A549 (cell line): ENCODE data around the gene RAB30.

Source experiments
- CEBPB ChIP-seq, 2 experiments: fragments of >200 bp in 1 of 2; sonication (Bioruptor Twin) in 1 of 2; formaldehyde crosslinking in 1 of 2; IDR thresholded peaks; 2 replicates each; pipeline ENCODE4 v1.6.1; 2012 to 2016
- CTCF ChIP-seq: fragments of >200 bp; sonication (Bioruptor Twin); formaldehyde crosslinking; IDR thresholded peaks from 3 replicates; pipeline ENCODE4 v1.5.1; 2016
- EP300 ChIP-seq, 2 experiments: fragments of >200 bp; sonication (Bioruptor Twin); formaldehyde crosslinking; IDR thresholded peaks; 2 replicates in 1 of 2; 3 replicates in 1 of 2; pipeline ENCODE4 v1.6.1; 2016 to 2017
- JUN ChIP-seq, 2 experiments: fragments of >200 bp; sonication (Bioruptor Twin); formaldehyde crosslinking; IDR thresholded peaks; 2 replicates in 1 of 2; 3 replicates in 1 of 2; pipeline ENCODE4 v1.6.1; 2016 to 2017
- MAZ ChIP-seq: fragments of 150-350 bp; IDR thresholded peaks from 2 replicates; pipeline ENCODE4 v1.6.1; 2014; ENCODE audit warnings: antibody characterized with exemption, low read depth, low read length, borderline replicate concordance
- POLR2A ChIP-seq: IDR thresholded peaks from 2 replicates; pipeline ENCODE4 v1.6.1; 2012; ENCODE audit warnings: mild to moderate bottlenecking, low read length
- REST ChIP-seq: fragments of 200-600 bp; sonication (generic); IDR thresholded peaks from 2 replicates; pipeline ENCODE4 v1.6.1; 2016; ENCODE audit warnings: antibody characterized with exemption, mild to moderate bottlenecking, moderate library complexity

GRCh38 chr11:83023410-83023809 lies 48.3 kb downstream of the RAB30 start:
- TF ChIP-seq POLR2A (no peak), MAZ (no peak), CEBPB (IDR thresholded peaks at IDR 0.05) (no peak), REST (no peak), EP300 (IDR thresholded peaks at IDR 0.05) (no peak), JUN (IDR thresholded peaks at IDR 0.05) (no peak), CTCF (no peak)
